GM12874 (cell line): ENCODE results near the gene ASS1.

Experiments used
- CTCF ChIP-seq: IDR thresholded peaks from 2 replicates; pipeline ENCODE4 v1.5.1; 2011; ENCODE audit warnings: low read depth, mild to moderate bottlenecking, control low read depth, low read length, moderate library complexity; ENCODE audit not compliant: insufficient read depth

The ASS1 gene

DNA sequence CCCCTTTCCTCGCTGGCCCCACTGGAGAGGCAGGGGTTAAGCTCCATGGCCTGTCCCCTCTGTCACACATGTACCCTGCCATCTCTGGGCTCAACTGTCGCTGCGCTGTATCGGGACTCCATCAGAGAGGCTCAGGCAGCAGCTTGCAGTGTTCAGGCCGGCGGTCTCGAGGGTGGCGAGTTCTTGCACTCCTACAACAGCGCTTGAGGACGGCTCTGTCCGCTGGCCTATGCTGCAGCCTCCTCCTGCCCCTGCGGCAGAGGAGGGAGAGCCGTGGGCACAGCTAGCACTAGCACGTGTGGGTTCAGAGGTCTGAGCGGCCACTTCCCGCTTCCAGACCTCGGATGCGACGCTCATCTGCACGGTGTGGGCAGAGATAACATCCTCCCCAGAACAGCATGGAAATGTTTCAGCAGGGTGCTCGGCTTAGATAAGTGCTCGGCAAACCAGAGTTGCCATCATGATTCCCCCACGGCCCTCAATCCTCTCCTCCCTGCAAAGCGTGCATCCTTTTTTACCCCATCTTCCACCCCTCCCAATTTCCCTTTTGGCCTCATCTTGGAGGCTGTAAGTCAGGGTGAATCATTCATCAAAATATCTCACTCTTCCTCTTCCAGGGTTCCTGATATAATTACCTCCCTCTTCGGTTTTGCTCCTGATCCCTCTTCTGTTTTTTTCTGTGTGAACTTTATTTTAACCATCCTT is 92.7 kb downstream of the ASS1 start:
- TF ChIP-seq CTCF, result no peak

- TF ChIP-seq CTCF, result no peak
Observed at GRCh38 chr9:130539420-130540223, 94.9 kb downstream of the ASS1 start.

DNA sequence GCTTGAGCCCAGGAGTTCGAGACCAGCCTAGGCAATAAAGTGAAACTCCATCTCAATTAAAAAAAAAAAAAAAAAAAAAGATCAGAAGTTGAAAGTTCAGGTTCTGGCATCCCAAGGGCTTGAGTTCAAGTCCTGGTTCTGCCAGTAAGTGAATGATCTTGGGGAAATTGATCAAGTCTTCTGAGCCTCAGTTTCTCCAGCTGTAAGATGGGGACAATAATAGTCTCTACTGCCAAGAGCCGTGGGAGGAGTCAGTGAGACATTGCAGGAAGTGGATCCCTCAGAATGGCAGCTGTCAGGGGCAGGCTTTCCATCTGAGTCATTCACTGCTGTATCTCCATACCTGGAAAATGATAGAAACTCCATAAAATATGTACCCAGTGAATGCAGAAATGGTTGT is 96.8 kb downstream of the ASS1 start:
- TF ChIP-seq CTCF, result no peak

- TF ChIP-seq CTCF, result no peak
Observed at GRCh38 chr9:130542038-130542437, 97.3 kb downstream of the ASS1 start.

- no peak for TF ChIP-seq CTCF
Observed at GRCh38 chr9:130542457-130543228, 97.9 kb downstream of the ASS1 start.

- no peak for TF ChIP-seq CTCF
Observed at GRCh38 chr9:130543368-130543767, 98.6 kb downstream of the ASS1 start.

- TF ChIP-seq CTCF, result no peak
Observed at GRCh38 chr9:130543859-130544258, 99.1 kb downstream of the ASS1 start.
